Measurements from ENCODE around the gene TRPM2. TPM values are rescaled to one million over a fixed set of nuclear protein-coding genes. Genes with fewer than 3 reads are reported as not detected.

Gene TRPM2
- total and polyA plus RNA-seq, 10 of the 15 experiments (the other 5 are each of a cell fraction or from before 2014, with no cell fraction given): 0.03 to 9.1 (median 2.6) TPM

- no peak for TF ChIP-seq MYC (IDR thresholded peaks at IDR 0.05; ENCODE audit: insufficient read depth, insufficient read length, insufficient replicate concordance, low read length, severe bottlenecking)
- TF ChIP-seq, protein P1, sequence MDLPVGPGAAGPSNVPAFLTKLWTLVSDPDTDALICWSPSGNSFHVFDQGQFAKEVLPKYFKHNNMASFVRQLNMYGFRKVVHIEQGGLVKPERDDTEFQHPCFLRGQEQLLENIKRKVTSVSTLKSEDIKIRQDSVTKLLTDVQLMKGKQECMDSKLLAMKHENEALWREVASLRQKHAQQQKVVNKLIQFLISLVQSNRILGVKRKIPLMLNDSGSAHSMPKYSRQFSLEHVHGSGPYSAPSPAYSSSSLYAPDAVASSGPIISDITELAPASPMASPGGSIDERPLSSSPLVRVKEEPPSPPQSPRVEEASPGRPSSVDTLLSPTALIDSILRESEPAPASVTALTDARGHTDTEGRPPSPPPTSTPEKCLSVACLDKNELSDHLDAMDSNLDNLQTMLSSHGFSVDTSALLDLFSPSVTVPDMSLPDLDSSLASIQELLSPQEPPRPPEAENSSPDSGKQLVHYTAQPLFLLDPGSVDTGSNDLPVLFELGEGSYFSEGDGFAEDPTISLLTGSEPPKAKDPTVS (IDR thresholded peaks at IDR 0.05; ENCODE audit: low read depth, low read length): no peak
- TF ChIP-seq CHD1 (IDR thresholded peaks at IDR 0.05; ENCODE audit: low read depth, low read length): no peak
Observed at GRCh38 chr21:44490816-44491215, 137.4 kb downstream of the TRPM2 start (continued).

Small RNA genes lying within 50 kb of the gene (small RNA-seq; reads per million reads assigned to genes)
- gene RF00285: not detected

Other genes starting within 250 kb of the TRPM2 start
Only the 7 nearest of the 15 such genes appear.
- gene ICOSLG, start 112.7 kb upstream of the TRPM2 start, total RNA-seq (2014; rRNA removed): 5.6 and 6.3 TPM in 2 replicates
- gene ICOSLG, start 112.7 kb upstream of the TRPM2 start, total RNA-seq (2014; rRNA removed; fragmentation: Illumina TruSeq; extraction: Trizol): 3.5 and 3.8 TPM in 2 replicates
- gene ICOSLG, start 112.7 kb upstream of the TRPM2 start, total RNA-seq (2021): 15.1 and 16.4 TPM in 2 replicates
- gene ICOSLG, start 112.7 kb upstream of the TRPM2 start, polyA plus RNA-seq (2011; rRNA removed): 6.6 and 16.3 TPM in 2 replicates
- gene ICOSLG, start 112.7 kb upstream of the TRPM2 start, polyA plus RNA-seq (2014; fragmentation: Illumina TruSeq; extraction: Trizol): 5.1 and 13.9 TPM in 2 replicates
- 1 to 10 TPM in 1 of 2 experiments, under 1 TPM in 1; 0.84 to 1.5 TPM for gene ICOSLG, start 112.7 kb upstream of the TRPM2 start, polyA plus RNA-seq (2014; fragmentation: Nextera tagmentation; extraction: Ambion mirVana)
- 11.5 and 11.7 TPM in 2 replicates for gene ICOSLG, start 112.7 kb upstream of the TRPM2 start, polyA plus RNA-seq (2014; rRNA removed)
- gene ICOSLG, start 112.7 kb upstream of the TRPM2 start, polyA plus RNA-seq (2016; fragmentation: Nextera tagmentation; extraction: Ambion mirVana): 1 to 10 TPM; 5.3 to 6.2 TPM
- not detected in 2 replicates for gene DNMT3L, start 91.7 kb upstream of the TRPM2 start, total RNA-seq (2014; rRNA removed)
- not detected in 2 replicates for gene DNMT3L, start 91.7 kb upstream of the TRPM2 start, total RNA-seq (2014; rRNA removed; fragmentation: Illumina TruSeq; extraction: Trizol)
- not detected in 2 replicates for gene DNMT3L, start 91.7 kb upstream of the TRPM2 start, total RNA-seq (2021)
- not detected in 2 replicates for gene DNMT3L, start 91.7 kb upstream of the TRPM2 start, polyA plus RNA-seq (2011; rRNA removed)
- gene DNMT3L, start 91.7 kb upstream of the TRPM2 start, polyA plus RNA-seq (2014; fragmentation: Illumina TruSeq; extraction: Trizol): not detected in 2 replicates
- gene DNMT3L, start 91.7 kb upstream of the TRPM2 start, polyA plus RNA-seq (2014; fragmentation: Nextera tagmentation; extraction: Ambion mirVana): not detected
- gene DNMT3L, start 91.7 kb upstream of the TRPM2 start, polyA plus RNA-seq (2014; rRNA removed): not detected in 2 replicates
- not detected for gene DNMT3L, start 91.7 kb upstream of the TRPM2 start, polyA plus RNA-seq (2016; fragmentation: Nextera tagmentation; extraction: Ambion mirVana)
- not detected in 2 replicates for gene AIRE, start 67.7 kb upstream of the TRPM2 start, total RNA-seq (2014; rRNA removed)
- gene AIRE, start 67.7 kb upstream of the TRPM2 start, total RNA-seq (2014; rRNA removed; fragmentation: Illumina TruSeq; extraction: Trizol): not detected in 2 replicates
- gene AIRE, start 67.7 kb upstream of the TRPM2 start, total RNA-seq (2021): 0.10 TPM in 1 of 2 replicates, not detected in the other
- gene AIRE, start 67.7 kb upstream of the TRPM2 start, polyA plus RNA-seq (2011; rRNA removed): 0.03 and 0.05 TPM in 2 replicates
- gene AIRE, start 67.7 kb upstream of the TRPM2 start, polyA plus RNA-seq (2014; fragmentation: Illumina TruSeq; extraction: Trizol): not detected in 2 replicates
- gene AIRE, start 67.7 kb upstream of the TRPM2 start, polyA plus RNA-seq (2014; fragmentation: Nextera tagmentation; extraction: Ambion mirVana): not detected
- not detected in 2 replicates for gene AIRE, start 67.7 kb upstream of the TRPM2 start, polyA plus RNA-seq (2014; rRNA removed)
- gene AIRE, start 67.7 kb upstream of the TRPM2 start, polyA plus RNA-seq (2016; fragmentation: Nextera tagmentation; extraction: Ambion mirVana): not detected
- 127 and 146 TPM in 2 replicates for gene PFKL, start 53.6 kb upstream of the TRPM2 start, total RNA-seq (2014; rRNA removed)
- gene PFKL, start 53.6 kb upstream of the TRPM2 start, total RNA-seq (2014; rRNA removed; fragmentation: Illumina TruSeq; extraction: Trizol): 52.6 and 56.1 TPM in 2 replicates
- 192 and 194 TPM in 2 replicates for gene PFKL, start 53.6 kb upstream of the TRPM2 start, total RNA-seq (2021)
- 43.3 and 94.2 TPM in 2 replicates for gene PFKL, start 53.6 kb upstream of the TRPM2 start, polyA plus RNA-seq (2011; rRNA removed)
- 7.8 and 45.7 TPM in 2 replicates for gene PFKL, start 53.6 kb upstream of the TRPM2 start, polyA plus RNA-seq (2014; fragmentation: Illumina TruSeq; extraction: Trizol)
- 10 to 100 TPM in 1 of 2 experiments, 1 to 10 TPM in 1; 1.2 to 11.2 TPM for gene PFKL, start 53.6 kb upstream of the TRPM2 start, polyA plus RNA-seq (2014; fragmentation: Nextera tagmentation; extraction: Ambion mirVana)
- gene PFKL, start 53.6 kb upstream of the TRPM2 start, polyA plus RNA-seq (2014; rRNA removed): 130 and 154 TPM in 2 replicates
- 100 to 1,000 TPM; 184 to 191 TPM for gene PFKL, start 53.6 kb upstream of the TRPM2 start, polyA plus RNA-seq (2016; fragmentation: Nextera tagmentation; extraction: Ambion mirVana)
- 16.8 and 24.6 TPM in 2 replicates for gene CFAP410, start 14.2 kb upstream of the TRPM2 start, total RNA-seq (2014; rRNA removed)
- 2.6 and 2.8 TPM in 2 replicates for gene CFAP410, start 14.2 kb upstream of the TRPM2 start, total RNA-seq (2014; rRNA removed; fragmentation: Illumina TruSeq; extraction: Trizol)
- 20.3 and 23.6 TPM in 2 replicates for gene CFAP410, start 14.2 kb upstream of the TRPM2 start, total RNA-seq (2021)
- gene CFAP410, start 14.2 kb upstream of the TRPM2 start, polyA plus RNA-seq (2011; rRNA removed): 2.8 and 5.2 TPM in 2 replicates
- gene CFAP410, start 14.2 kb upstream of the TRPM2 start, polyA plus RNA-seq (2014; fragmentation: Illumina TruSeq; extraction: Trizol): 0.52 and 1.3 TPM in 2 replicates
- 1 to 10 TPM in 1 of 2 experiments, under 1 TPM in 1; 0.14 to 2.1 TPM for gene CFAP410, start 14.2 kb upstream of the TRPM2 start, polyA plus RNA-seq (2014; fragmentation: Nextera tagmentation; extraction: Ambion mirVana)
- gene CFAP410, start 14.2 kb upstream of the TRPM2 start, polyA plus RNA-seq (2014; rRNA removed): 24.8 and 27.1 TPM in 2 replicates
- 10 to 100 TPM; 17.5 to 20.9 TPM for gene CFAP410, start 14.2 kb upstream of the TRPM2 start, polyA plus RNA-seq (2016; fragmentation: Nextera tagmentation; extraction: Ambion mirVana)
- gene LRRC3, start 101.9 kb downstream of the TRPM2 start, total RNA-seq (2014; rRNA removed): 0.06 and 0.11 TPM in 2 replicates
- 0.04 and 0.05 TPM in 2 replicates for gene LRRC3, start 101.9 kb downstream of the TRPM2 start, total RNA-seq (2014; rRNA removed; fragmentation: Illumina TruSeq; extraction: Trizol)
- 0.21 and 0.31 TPM in 2 replicates for gene LRRC3, start 101.9 kb downstream of the TRPM2 start, total RNA-seq (2021)
- gene LRRC3, start 101.9 kb downstream of the TRPM2 start, polyA plus RNA-seq (2011; rRNA removed): not detected in 2 replicates
- gene LRRC3, start 101.9 kb downstream of the TRPM2 start, polyA plus RNA-seq (2014; fragmentation: Illumina TruSeq; extraction: Trizol): 0.08 and 0.12 TPM in 2 replicates
- gene LRRC3, start 101.9 kb downstream of the TRPM2 start, polyA plus RNA-seq (2014; fragmentation: Nextera tagmentation; extraction: Ambion mirVana): under 1 TPM; 0.02 to 0.03 TPM
- gene LRRC3, start 101.9 kb downstream of the TRPM2 start, polyA plus RNA-seq (2014; rRNA removed): 0.12 and 0.13 TPM in 2 replicates
- gene LRRC3, start 101.9 kb downstream of the TRPM2 start, polyA plus RNA-seq (2016; fragmentation: Nextera tagmentation; extraction: Ambion mirVana): under 1 TPM; 0.09 to 0.15 TPM
- gene KRTAP10-1, start 186.6 kb downstream of the TRPM2 start, total RNA-seq (2014; rRNA removed): not detected in 2 replicates
- not detected in 2 replicates for gene KRTAP10-1, start 186.6 kb downstream of the TRPM2 start, total RNA-seq (2014; rRNA removed; fragmentation: Illumina TruSeq; extraction: Trizol)
- gene KRTAP10-1, start 186.6 kb downstream of the TRPM2 start, total RNA-seq (2021): not detected in 2 replicates
- gene KRTAP10-1, start 186.6 kb downstream of the TRPM2 start, polyA plus RNA-seq (2011; rRNA removed): not detected in 2 replicates
- not detected in 2 replicates for gene KRTAP10-1, start 186.6 kb downstream of the TRPM2 start, polyA plus RNA-seq (2014; fragmentation: Illumina TruSeq; extraction: Trizol)
- not detected for gene KRTAP10-1, start 186.6 kb downstream of the TRPM2 start, polyA plus RNA-seq (2014; fragmentation: Nextera tagmentation; extraction: Ambion mirVana)
- gene KRTAP10-1, start 186.6 kb downstream of the TRPM2 start, polyA plus RNA-seq (2014; rRNA removed): not detected in 2 replicates
- not detected for gene KRTAP10-1, start 186.6 kb downstream of the TRPM2 start, polyA plus RNA-seq (2016; fragmentation: Nextera tagmentation; extraction: Ambion mirVana)